Right lung (tissue), 5 donors: ENCODE data around the gene SOS1. TPM values are rescaled to one million over a fixed set of nuclear protein-coding genes. Genes with fewer than 3 reads are reported as not detected.
"Not testable (repeated sequence)": the region's sequence is repeated elsewhere in the genome, so short reads cannot be mapped to it uniquely, and the experiment has no call there.

Experiments
- DNase-seq, 2 donors: peaks; one replicate each; pipeline ENCODE4 v3.0.0-alpha.2; 2013
- polyA plus RNA-seq, 5 donors: library from polyadenylated mRNA; unstranded; fragments of 120-200 nt; gene quantifications; one replicate each; pipeline versions ENCODE4 v1.2.1 to v1.2.3, GENCODE V29; 2013; ENCODE audit warnings: inconsistent platforms in 1 of 5, low replicate concordance in 1 of 5; ENCODE audit not compliant: insufficient read length in 5 of 5, insufficient read depth in 1 of 5

Gene SOS1
- polyA plus RNA-seq, 5 donors = 36.2 to 74.9 (median 67.6) TPM

GRCh38 chr2:39107724-39108273, 13.1 kb downstream of the SOS1 start:
- no peak for DNase-seq

- no peak for DNase-seq
Observed at GRCh38 chr2:39107156-39107555, 13.7 kb downstream of the SOS1 start.

- DNase-seq = no peak
Observed at GRCh38 chr2:39099870-39100728, 20.8 kb downstream of the SOS1 start.

- DNase-seq = no peak
Observed at GRCh38 chr2:39099310-39099869, 21.5 kb downstream of the SOS1 start.

GRCh38 chr2:39095624-39096023, 25.2 kb downstream of the SOS1 start:
- DNase-seq = no peak

- peak; percentile 31 to 37 for DNase-seq
Observed at GRCh38 chr2:39094717-39095363, 26.0 kb downstream of the SOS1 start.

GRCh38 chr2:39093218-39093898, 27.5 kb downstream of the SOS1 start:
- no peak for DNase-seq

- no peak for DNase-seq
Observed at GRCh38 chr2:39091543-39091942, 29.3 kb downstream of the SOS1 start.

GRCh38 chr2:39091063-39091462, 29.8 kb downstream of the SOS1 start:
- no peak for DNase-seq

GRCh38 chr2:39080152-39080551, 40.7 kb downstream of the SOS1 start:
- no peak for DNase-seq

GRCh38 chr2:39069890-39070465, 50.9 kb downstream of the SOS1 start:
- DNase-seq = no peak

GRCh38 chr2:39069136-39069515, 51.7 kb downstream of the SOS1 start:
- DNase-seq = no peak

GRCh38 chr2:39068299-39069135, 52.3 kb downstream of the SOS1 start:
- no peak for DNase-seq

- no peak for DNase-seq
Observed at GRCh38 chr2:39065616-39066015, 55.2 kb downstream of the SOS1 start.

GRCh38 chr2:39062320-39062719, 58.5 kb downstream of the SOS1 start:
- no peak for DNase-seq

GRCh38 chr2:39061280-39061679, 59.6 kb downstream of the SOS1 start:
- no peak for DNase-seq

GRCh38 chr2:39059366-39059952, 61.4 kb downstream of the SOS1 start:
- DNase-seq = peak; percentile 21 to 29

- DNase-seq = no peak
Observed at GRCh38 chr2:39058101-39058500, 62.8 kb downstream of the SOS1 start.

- DNase-seq = not testable (repeated sequence)
Observed at GRCh38 chr2:39052665-39053064, 68.2 kb downstream of the SOS1 start.

GRCh38 chr2:39050109-39050508, 70.7 kb downstream of the SOS1 start:
- no peak for DNase-seq
